ENCODE data around the gene ETFRF1.

The ETFRF1 gene

GRCh38 chr12:25243680-25243990, 48.6 kb downstream of the ETFRF1 start:
- no peaks in the 10 kb centered on the region for H3K4me1 ChIP-seq (ENCODE audit: control insufficient read depth, low read depth, low read length)
- H4K5ac ChIP-seq (ENCODE audit: low read length), result no peak overlapping the region
- no peak overlapping the region for H2BK15ac ChIP-seq (replicated peaks; ENCODE audit: low read depth)
- no peaks in the 10 kb centered on the region for H3K36me3 ChIP-seq (ENCODE audit: control insufficient read depth, insufficient read depth, low read length)
- no peaks in the 10 kb centered on the region for H3K27me3 ChIP-seq (ENCODE audit: insufficient read depth, low read length, poor library complexity)
- H3K4me3 ChIP-seq (ENCODE audit: low read length), result no peak overlapping the region
- H2BK5ac ChIP-seq (ENCODE audit: low read length), result no peak overlapping the region
- H2BK120ac ChIP-seq (ENCODE audit: low read depth, low read length), result no peak overlapping the region
- DNase-seq, result no peak
- H3K18ac ChIP-seq (ENCODE audit: low read length), result no peak overlapping the region
- no peak overlapping the region for H3K27ac ChIP-seq (ENCODE audit: low read depth, low read length)
- no peak overlapping the region for H2AK5ac ChIP-seq (ENCODE audit: low read length)
- no peak overlapping the region for H3K4ac ChIP-seq (ENCODE audit: low read depth, low read length)
- peaks cover 22% of the 10 kb centered on the region for H3K79me2 ChIP-seq (ENCODE audit: control insufficient read depth, insufficient read depth, low read length)
- no peak overlapping the region for H3K4me2 ChIP-seq (ENCODE audit: low read length)
- no peak overlapping the region for H3K23ac ChIP-seq (ENCODE audit: low read length)
- no peak overlapping the region for H3K9ac ChIP-seq (ENCODE audit: low read length)
- H3K56ac ChIP-seq (ENCODE audit: low read length), result no peak overlapping the region
- peaks cover 9% of the 10 kb centered on the region for H3K79me1 ChIP-seq (ENCODE audit: low read length)
- no peak overlapping the region for H4K8ac ChIP-seq (ENCODE audit: low read depth, low read length)

- H2AK5ac ChIP-seq (ENCODE audit: low read length), result no peak overlapping the region
- peaks cover 7% of the 10 kb centered on the region for H3K79me1 ChIP-seq (ENCODE audit: low read length)
- H2BK15ac ChIP-seq (replicated peaks; ENCODE audit: low read depth), result no peak overlapping the region
- no peaks in the 10 kb centered on the region for H3K36me3 ChIP-seq (ENCODE audit: control insufficient read depth, insufficient read depth, low read length)
- H2BK5ac ChIP-seq (ENCODE audit: low read length), result no peak overlapping the region
- no peak overlapping the region for H3K27ac ChIP-seq (ENCODE audit: low read depth, low read length)
- peaks cover 36% of the 10 kb centered on the region for H3K79me2 ChIP-seq (ENCODE audit: control insufficient read depth, insufficient read depth, low read length)
- H3K4me2 ChIP-seq (ENCODE audit: low read length), result no peak overlapping the region
- WGBS (ENCODE audit: extremely low coverage, insufficient coverage, low lambda C conversion rate), result 100% methylated on average over 4 of the region's 6 CpGs
- H2BK120ac ChIP-seq (ENCODE audit: low read depth, low read length), result no peak overlapping the region
- no peak overlapping the region for H3K9ac ChIP-seq (ENCODE audit: low read length)
- no peak overlapping the region for H3K18ac ChIP-seq (ENCODE audit: low read length)
- H3K4ac ChIP-seq (ENCODE audit: low read depth, low read length), result no peak overlapping the region
- DNase-seq, result no peak
- H3K27me3 ChIP-seq (ENCODE audit: insufficient read depth, low read length, poor library complexity), result no peaks in the 10 kb centered on the region
- no peak overlapping the region for H4K5ac ChIP-seq (ENCODE audit: low read length)
- no peak overlapping the region for H3K4me3 ChIP-seq (ENCODE audit: low read length)
- no peak overlapping the region for H3K56ac ChIP-seq (ENCODE audit: low read length)
- H3K23ac ChIP-seq (ENCODE audit: low read length), result no peak overlapping the region
- H3K4me1 ChIP-seq (ENCODE audit: control insufficient read depth, low read depth, low read length), result no peaks in the 10 kb centered on the region
- H4K8ac ChIP-seq (ENCODE audit: low read depth, low read length), result no peak overlapping the region
Measured at GRCh38 chr12:25245491-25245890, 50.5 kb downstream of the ETFRF1 start.

GRCh38 chr12:25248137-25248536, 53.1 kb downstream of the ETFRF1 start:
- no CpG with 5 or more reads among the region's 20 CpGs for WGBS (ENCODE audit: extremely low coverage, insufficient coverage, low lambda C conversion rate)

GRCh38 chr12:25248732-25249131, 53.7 kb downstream of the ETFRF1 start:
- no CpG with 5 or more reads among the region's 1 CpG for WGBS (ENCODE audit: extremely low coverage, insufficient coverage, low lambda C conversion rate)
- Histone ChIP-seq H3K79me2 (ENCODE audit: control insufficient read depth, insufficient read depth, low read length) (peaks cover 34% of the 10 kb centered on the region), H2BK120ac (ENCODE audit: low read depth, low read length) (no peak overlapping the region), H2BK15ac (replicated peaks; ENCODE audit: low read depth) (no peak overlapping the region), H4K8ac (ENCODE audit: low read depth, low read length) (no peak overlapping the region), H3K36me3 (ENCODE audit: control insufficient read depth, insufficient read depth, low read length) (no peaks in the 10 kb centered on the region), H2AK5ac (ENCODE audit: low read length) (no peak overlapping the region), H3K23ac (ENCODE audit: low read length) (no peak overlapping the region), H3K4ac (ENCODE audit: low read depth, low read length) (no peak overlapping the region), H3K4me3 (ENCODE audit: low read length) (no peak overlapping the region), H3K4me2 (ENCODE audit: low read length) (no peak overlapping the region), H3K18ac (ENCODE audit: low read length) (no peak overlapping the region), H3K56ac (ENCODE audit: low read length) (no peak overlapping the region), H3K4me1 (ENCODE audit: control insufficient read depth, low read depth, low read length) (peaks cover 3% of the 10 kb centered on the region), H3K79me1 (ENCODE audit: low read length) (peaks cover 5% of the 10 kb centered on the region), H3K9ac (ENCODE audit: low read length) (no peak overlapping the region), H3K27me3 (ENCODE audit: insufficient read depth, low read length, poor library complexity) (no peaks in the 10 kb centered on the region), H2BK5ac (ENCODE audit: low read length) (no peak overlapping the region), H3K27ac (ENCODE audit: low read depth, low read length) (no peak overlapping the region), H4K5ac (ENCODE audit: low read length) (no peak overlapping the region)
- DNase-seq, result no peak

More at GRCh38 chr12:25248137-25248536, 53.1 kb downstream of the ETFRF1 start:
- Histone ChIP-seq H4K8ac (ENCODE audit: low read depth, low read length) (no peak overlapping the region), H2BK15ac (replicated peaks; ENCODE audit: low read depth) (no peak overlapping the region), H4K5ac (ENCODE audit: low read length) (no peak overlapping the region), H3K23ac (ENCODE audit: low read length) (no peak overlapping the region), H3K27me3 (ENCODE audit: insufficient read depth, low read length, poor library complexity) (no peaks in the 10 kb centered on the region), H3K27ac (ENCODE audit: low read depth, low read length) (no peak overlapping the region), H3K56ac (ENCODE audit: low read length) (no peak overlapping the region), H3K4me2 (ENCODE audit: low read length) (no peak overlapping the region), H3K79me2 (ENCODE audit: control insufficient read depth, insufficient read depth, low read length) (peaks cover 34% of the 10 kb centered on the region), H3K79me1 (ENCODE audit: low read length) (peaks cover 5% of the 10 kb centered on the region), H3K18ac (ENCODE audit: low read length) (no peak overlapping the region), H3K36me3 (ENCODE audit: control insufficient read depth, insufficient read depth, low read length) (no peaks in the 10 kb centered on the region), H2BK120ac (ENCODE audit: low read depth, low read length) (no peak overlapping the region), H3K9ac (ENCODE audit: low read length) (no peak overlapping the region), H3K4ac (ENCODE audit: low read depth, low read length) (no peak overlapping the region), H2BK5ac (ENCODE audit: low read length) (no peak overlapping the region), H3K4me1 (ENCODE audit: control insufficient read depth, low read depth, low read length) (peaks cover 3% of the 10 kb centered on the region), H2AK5ac (ENCODE audit: low read length) (no peak overlapping the region), H3K4me3 (ENCODE audit: low read length) (no peak overlapping the region)
- DNase-seq, result peak; percentile 28

GRCh38 chr12:25249931-25250738, 55.1 kb downstream of the ETFRF1 start:
- WGBS (ENCODE audit: extremely low coverage, insufficient coverage, low lambda C conversion rate), result no CpG with 5 or more reads among the region's 56 CpGs
- peak overlapping the region; percentile 100 for H3K4ac ChIP-seq (ENCODE audit: low read depth, low read length)

More at GRCh38 chr12:25249931-25250738, 55.1 kb downstream of the ETFRF1 start:
- Histone ChIP-seq H4K5ac (ENCODE audit: low read length) (no peak overlapping the region), H2BK120ac (ENCODE audit: low read depth, low read length) (peak overlapping the region; percentile 63), H3K23ac (ENCODE audit: low read length) (peak overlapping the region; percentile 39), H4K8ac (ENCODE audit: low read depth, low read length) (peak overlapping the region; percentile 60), H3K4me1 (ENCODE audit: control insufficient read depth, low read depth, low read length) (peaks cover 3% of the 10 kb centered on the region), H3K27me3 (ENCODE audit: insufficient read depth, low read length, poor library complexity) (no peaks in the 10 kb centered on the region), H3K36me3 (ENCODE audit: control insufficient read depth, insufficient read depth, low read length) (no peaks in the 10 kb centered on the region), H3K18ac (ENCODE audit: low read length) (peak overlapping the region; percentile 100), H2BK15ac (replicated peaks; ENCODE audit: low read depth) (no peak overlapping the region), H3K27ac (ENCODE audit: low read depth, low read length) (peak overlapping the region; percentile 96), H3K56ac (ENCODE audit: low read length) (peak overlapping the region; percentile 94), H3K4me3 (ENCODE audit: low read length) (peak overlapping the region; percentile 75), H3K9ac (ENCODE audit: low read length) (peak overlapping the region; percentile 90), H2BK5ac (ENCODE audit: low read length) (no peak overlapping the region), H3K79me1 (ENCODE audit: low read length) (peaks cover 5% of the 10 kb centered on the region), H3K4me2 (ENCODE audit: low read length) (peak overlapping the region; percentile 75), H3K79me2 (ENCODE audit: control insufficient read depth, insufficient read depth, low read length) (peaks cover 34% of the 10 kb centered on the region), H2AK5ac (ENCODE audit: low read length) (no peak overlapping the region)
- peak; percentile 68 for DNase-seq

Data from mesendoderm (in vitro differentiated cells).